Activated CD4-positive, alpha-beta T cell treated with anti-CD3 and anti-CD28 coated beads, Interleukin-2, amount 10 ng/mL, durations not matched to agents 7 days and 5 days (primary cell): ENCODE results near the gene CYB5B. TPM values are rescaled to one million over a fixed set of nuclear protein-coding genes. Genes with fewer than 3 reads are reported as not detected.

Experiments used
- CTCF ChIA-PET: fragments of 350-600 bp; sonication (Branson Sonifier 250); formaldehyde crosslinking; loops from one replicate; lab custom pipeline; 2021; ENCODE audit warnings: antibody characterized with exemption; lab: Charles Lee
- POLR2A ChIA-PET: fragments of 350-600 bp; sonication (Branson Sonifier 250); formaldehyde crosslinking; loops from one replicate; lab custom pipeline; 2021; ENCODE audit warnings: antibody characterized with exemption; lab: Charles Lee
- DNase-seq: peaks from one replicate; pipeline ENCODE4 v3.0.0-alpha.2; 2020
- H3K27ac Mint-ChIP-seq: one replicate; pipeline ENCODE4 v1.8.0; 2021; ENCODE audit warnings: mild to moderate bottlenecking, moderate library complexity, mixed read lengths
- H3K27me3 Mint-ChIP-seq: one replicate; pipeline ENCODE4 v1.8.0; 2021; ENCODE audit warnings: mixed read lengths
- H3K36me3 Mint-ChIP-seq: one replicate; pipeline ENCODE4 v1.8.0; 2021; ENCODE audit warnings: low read depth, mixed read lengths
- H3K4me1 Mint-ChIP-seq: one replicate; pipeline ENCODE4 v1.8.0; 2021; ENCODE audit warnings: mixed read lengths
- H3K4me3 Mint-ChIP-seq: one replicate; pipeline ENCODE4 v1.8.0; 2021; ENCODE audit warnings: mild to moderate bottlenecking, moderate library complexity, mixed read lengths
- H3K9me3 Mint-ChIP-seq: one replicate; pipeline ENCODE4 v1.8.0; 2021; ENCODE audit warnings: mixed read lengths
- total RNA-seq, 2 experiments: library from RNA; stranded (reverse); gene quantifications; one replicate each; pipeline ENCODE4 v1.2.3, GENCODE V29; 2021

Gene CYB5B
- total RNA-seq, 2 experiments from 2014 or later: 157 to 178 TPM

GRCh38 chr16:69465083-69465721, 40.8 kb downstream of the CYB5B start:
- Mint-ChIP-seq H3K4me1 (peaks cover 55% of the 10 kb centered on the region), H3K4me3 (peak overlapping the region; percentile 32), H3K27me3 (no peaks in the 10 kb centered on the region), H3K9me3 (no peaks in the 10 kb centered on the region), H3K36me3 (peaks cover 34% of the 10 kb centered on the region), H3K27ac (peak overlapping the region; percentile 83)
- POLR2A ChIA-PET: no interaction called here
- CTCF ChIA-PET: interaction anchor here (0.6 to 1.2 kb wide), 2 partner anchors 12 to 307 kb away, joined by 3 read pairs; no protein-coding TSS in a partner anchor
- DNase-seq: peak; percentile 14

- no peaks in the 10 kb centered on the region for H3K27me3 Mint-ChIP-seq
- POLR2A ChIA-PET: no interaction called here
- H3K4me1 Mint-ChIP-seq: peaks cover 59% of the 10 kb centered on the region
- H3K9me3 Mint-ChIP-seq: no peaks in the 10 kb centered on the region
- H3K36me3 Mint-ChIP-seq: peaks cover 29% of the 10 kb centered on the region
- peak overlapping the region; percentile 73 for H3K27ac Mint-ChIP-seq
- no peak overlapping the region for H3K4me3 Mint-ChIP-seq
- no peak for DNase-seq
- CTCF ChIA-PET: interaction anchor here (0.6 to 0.9 kb wide), 2 partner anchors 10 to 308 kb away, joined by 3 read pairs; no protein-coding TSS in a partner anchor
Observed at GRCh38 chr16:69465881-69466280, 41.5 kb downstream of the CYB5B start.

DNA sequence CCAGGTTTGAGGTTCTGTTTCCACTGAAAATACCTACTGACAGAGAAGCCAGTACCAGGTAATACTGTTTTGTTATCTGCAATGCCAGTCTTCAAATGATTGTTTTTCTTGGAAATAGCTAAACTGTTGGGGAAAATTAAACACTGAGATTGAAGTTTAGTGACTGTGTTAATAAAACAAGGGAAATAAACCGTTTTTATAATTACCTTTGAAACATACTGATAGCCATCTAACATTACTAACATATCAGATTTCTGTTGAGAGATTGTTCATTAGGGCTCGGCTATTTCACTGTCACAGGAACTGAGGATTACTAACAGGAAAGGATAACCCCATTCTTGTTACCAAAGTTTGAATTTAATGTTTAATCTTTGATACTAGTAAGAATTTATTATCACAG, 42.1 kb downstream of the CYB5B start:
- ChIA-PET POLR2A (no interaction called here), CTCF (interaction anchor here (0.6 to 0.9 kb wide), 2 partner anchors 9 to 29 kb away, joined by 3 read pairs; no protein-coding TSS in a partner anchor)
- Mint-ChIP-seq H3K9me3 (no peaks in the 10 kb centered on the region), H3K36me3 (peaks cover 29% of the 10 kb centered on the region), H3K27me3 (no peaks in the 10 kb centered on the region), H3K27ac (no peak overlapping the region), H3K4me1 (peaks cover 63% of the 10 kb centered on the region), H3K4me3 (no peak overlapping the region)
- DNase-seq: no peak

- Mint-ChIP-seq H3K4me1 (peaks cover 63% of the 10 kb centered on the region), H3K27ac (no peak overlapping the region), H3K36me3 (peaks cover 29% of the 10 kb centered on the region), H3K27me3 (no peaks in the 10 kb centered on the region), H3K9me3 (no peaks in the 10 kb centered on the region), H3K4me3 (no peak overlapping the region)
- no peak for DNase-seq
- CTCF ChIA-PET: interaction anchor here (0.6 kb wide), 1 partner anchor 29 kb away, joined by 3 read pairs; no protein-coding TSS in a partner anchor
- POLR2A ChIA-PET: no interaction called here
Observed at GRCh38 chr16:69467080-69467479, 42.7 kb downstream of the CYB5B start.

DNA sequence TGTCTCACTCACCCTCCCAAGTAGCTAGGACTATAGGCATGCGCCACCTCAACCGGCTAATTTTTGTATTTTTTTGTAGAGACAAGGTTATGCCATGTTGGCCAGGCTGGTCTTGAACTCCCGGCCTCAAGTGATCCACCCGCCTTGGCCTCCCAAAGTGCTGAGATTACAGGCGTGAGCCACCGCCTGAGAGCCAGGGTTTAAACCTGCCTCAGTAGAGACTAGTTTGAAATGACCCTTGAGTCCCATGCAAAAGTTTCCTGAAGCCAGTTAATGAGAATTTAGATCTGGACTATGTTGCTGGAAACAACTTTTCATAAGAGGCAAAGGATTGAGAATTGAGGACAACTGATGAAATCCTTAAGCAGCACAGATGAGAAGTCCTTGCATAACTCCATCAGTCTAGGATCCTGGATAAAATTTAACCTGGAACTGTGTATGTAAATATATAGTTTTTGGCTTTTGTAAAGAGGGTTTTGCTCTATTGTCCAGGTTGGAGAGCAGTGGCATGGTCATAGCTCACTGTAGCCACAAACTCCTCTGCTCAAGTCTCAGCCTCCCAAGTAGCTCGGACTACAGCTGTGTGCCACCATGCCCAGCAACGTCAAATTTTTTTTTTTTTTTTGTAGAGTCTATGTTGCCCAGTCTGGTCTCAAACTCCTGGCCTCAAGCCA, 43.2 kb downstream of the CYB5B start:
- Mint-ChIP-seq H3K27me3 (no peaks in the 10 kb centered on the region), H3K4me1 (peaks cover 60% of the 10 kb centered on the region), H3K4me3 (no peak overlapping the region), H3K36me3 (peaks cover 24% of the 10 kb centered on the region), H3K9me3 (no peaks in the 10 kb centered on the region), H3K27ac (no peak overlapping the region)
- POLR2A ChIA-PET: no interaction called here
- DNase-seq: no peak
- CTCF ChIA-PET: interaction anchor here (0.6 to 0.7 kb wide), 2 partner anchors 55 to 568 kb away, joined by 3 read pairs; no protein-coding TSS in a partner anchor

GRCh38 chr16:69469807-69470561, 45.6 kb downstream of the CYB5B start:
- DNase-seq: no peak

GRCh38 chr16:69471121-69471520, 46.7 kb downstream of the CYB5B start:
- Mint-ChIP-seq H3K9me3 (no peaks in the 10 kb centered on the region), H3K27ac (no peak overlapping the region), H3K4me3 (no peak overlapping the region), H3K27me3 (no peaks in the 10 kb centered on the region), H3K4me1 (peaks cover 33% of the 10 kb centered on the region), H3K36me3 (peaks cover 2% of the 10 kb centered on the region)
- no peak for DNase-seq
- POLR2A ChIA-PET: interaction anchor here (0.6 kb wide), 1 partner anchor 198 kb away, joined by 5 read pairs; no protein-coding TSS in a partner anchor
- CTCF ChIA-PET: interaction anchor here (0.6 kb wide), 1 partner anchor 29 kb away, joined by 3 read pairs; no protein-coding TSS in a partner anchor

More at GRCh38 chr16:69469807-69470561, 45.6 kb downstream of the CYB5B start:
- H3K27ac Mint-ChIP-seq: peak overlapping the region; percentile 46
- no peaks in the 10 kb centered on the region for H3K27me3 Mint-ChIP-seq
- POLR2A ChIA-PET: no interaction called here
- H3K4me1 Mint-ChIP-seq: peaks cover 44% of the 10 kb centered on the region
- peaks cover 7% of the 10 kb centered on the region for H3K36me3 Mint-ChIP-seq
- no peaks in the 10 kb centered on the region for H3K9me3 Mint-ChIP-seq
- CTCF ChIA-PET: interaction anchor here (0.6 to 0.9 kb wide), 3 partner anchors 11 to 108 kb away, joined by 3 to 5 read pairs (median 3); no protein-coding TSS in a partner anchor
- H3K4me3 Mint-ChIP-seq: no peak overlapping the region

GRCh38 chr16:69474408-69474807, 50.0 kb downstream of the CYB5B start:
- DNase-seq: no peak
- ChIA-PET CTCF (no interaction called here), POLR2A (no interaction called here)
- H3K4me3 Mint-ChIP-seq: no peak overlapping the region
- H3K36me3 Mint-ChIP-seq: no peaks in the 10 kb centered on the region
- H3K27me3 Mint-ChIP-seq: no peaks in the 10 kb centered on the region
- peaks cover 15% of the 10 kb centered on the region for H3K4me1 Mint-ChIP-seq
- no peak overlapping the region for H3K27ac Mint-ChIP-seq
- H3K9me3 Mint-ChIP-seq: no peaks in the 10 kb centered on the region

GRCh38 chr16:69476920-69477443, 52.6 kb downstream of the CYB5B start:
- no peaks in the 10 kb centered on the region for H3K27me3 Mint-ChIP-seq
- ChIA-PET CTCF (interaction anchor here (0.7 to 1.2 kb wide), 2 partner anchors 13 to 18 kb away, joined by 3 read pairs; no protein-coding TSS in a partner anchor), POLR2A (no interaction called here)
- H3K4me1 Mint-ChIP-seq: no peaks in the 10 kb centered on the region
- H3K27ac Mint-ChIP-seq: no peak overlapping the region
- H3K9me3 Mint-ChIP-seq: no peaks in the 10 kb centered on the region
- no peak for DNase-seq
- H3K36me3 Mint-ChIP-seq: no peaks in the 10 kb centered on the region
- no peak overlapping the region for H3K4me3 Mint-ChIP-seq

DNA sequence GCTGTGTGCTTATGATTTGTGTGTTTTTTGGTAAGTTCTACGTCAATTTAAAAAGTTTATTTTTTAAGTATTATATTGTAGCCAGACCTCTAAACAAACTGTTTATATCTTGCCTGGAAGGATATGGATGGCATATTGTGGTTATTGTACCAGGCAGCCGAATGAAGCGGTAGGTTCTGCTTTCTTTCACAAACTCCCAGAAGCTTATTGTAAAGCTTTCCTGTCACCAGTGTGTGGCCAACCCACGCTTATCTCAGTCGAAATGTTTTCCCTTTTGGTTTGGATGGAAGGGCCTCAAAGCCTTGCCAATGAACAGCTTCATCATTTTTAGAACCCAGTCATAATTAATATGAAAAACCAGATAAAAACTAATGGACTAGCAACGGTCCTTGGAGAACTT, 53.1 kb downstream of the CYB5B start:
- Mint-ChIP-seq H3K36me3 (no peaks in the 10 kb centered on the region), H3K27me3 (no peaks in the 10 kb centered on the region), H3K4me3 (no peak overlapping the region), H3K9me3 (no peaks in the 10 kb centered on the region), H3K27ac (no peak overlapping the region), H3K4me1 (no peaks in the 10 kb centered on the region)
- CTCF ChIA-PET: interaction anchor here (0.6 to 1.2 kb wide), 3 partner anchors 13 to 106 kb away, joined by 3 to 4 read pairs (median 3); no protein-coding TSS in a partner anchor
- no peak for DNase-seq
- POLR2A ChIA-PET: interaction anchor here (0.6 kb wide), 1 partner anchor 32 kb away, joined by 7 read pairs; no protein-coding TSS in a partner anchor

DNA sequence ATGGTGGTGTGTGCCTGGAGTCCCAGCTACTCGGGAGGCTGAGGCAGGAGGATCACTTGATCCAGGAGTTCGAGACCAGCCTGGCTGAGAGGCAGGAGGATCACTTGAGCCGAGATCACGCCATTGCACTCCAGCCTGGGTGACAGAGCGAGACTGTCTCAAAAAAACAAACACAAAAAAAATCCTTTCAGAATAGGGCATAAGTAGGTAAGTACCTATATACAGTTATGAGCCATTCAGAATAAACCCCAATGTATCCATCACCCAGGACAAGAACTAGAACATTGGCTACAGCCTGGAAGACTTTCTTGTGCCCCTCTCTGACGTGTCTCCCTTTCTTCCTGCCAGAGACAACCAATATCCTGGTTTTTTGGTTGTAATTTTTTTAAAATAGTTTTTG, 54.3 kb downstream of the CYB5B start:
- H3K27me3 Mint-ChIP-seq: no peaks in the 10 kb centered on the region
- CTCF ChIA-PET: no interaction called here
- H3K36me3 Mint-ChIP-seq: no peaks in the 10 kb centered on the region
- no peak overlapping the region for H3K27ac Mint-ChIP-seq
- POLR2A ChIA-PET: no interaction called here
- H3K4me3 Mint-ChIP-seq: no peak overlapping the region
- DNase-seq: no peak
- no peaks in the 10 kb centered on the region for H3K4me1 Mint-ChIP-seq
- H3K9me3 Mint-ChIP-seq: no peaks in the 10 kb centered on the region

- DNase-seq: no peak
- Mint-ChIP-seq H3K27me3 (no peaks in the 10 kb centered on the region), H3K27ac (no peak overlapping the region), H3K9me3 (no peaks in the 10 kb centered on the region), H3K36me3 (no peaks in the 10 kb centered on the region), H3K4me3 (no peak overlapping the region), H3K4me1 (no peaks in the 10 kb centered on the region)
- ChIA-PET CTCF (no interaction called here), POLR2A (no interaction called here)
Observed at GRCh38 chr16:69479775-69480174, 55.4 kb downstream of the CYB5B start.
